ENCODE data around the gene CLIC5.

The CLIC5 gene

GRCh38 chr6:46035242-46035641 lies 19.6 kb upstream of the CLIC5 start:
- DNase-seq (ENCODE audit: low read depth): no peak

GRCh38 chr6:46032110-46032998 lies 16.7 kb upstream of the CLIC5 start:
- no peak for DNase-seq (ENCODE audit: low read depth)

GRCh38 chr6:46029602-46030001 lies 13.9 kb upstream of the CLIC5 start:
- DNase-seq (ENCODE audit: low read depth): no peak

GRCh38 chr6:46026307-46026706 lies 10.6 kb upstream of the CLIC5 start:
- DNase-seq (ENCODE audit: low read depth): no peak

GRCh38 chr6:46025573-46025972 lies 9.9 kb upstream of the CLIC5 start:
- DNase-seq (ENCODE audit: low read depth): no peak

GRCh38 chr6:46024124-46024769 lies 8.6 kb upstream of the CLIC5 start:
- DNase-seq (ENCODE audit: low read depth): no peak

GRCh38 chr6:46023216-46023915 lies 7.7 kb upstream of the CLIC5 start:
- DNase-seq (ENCODE audit: low read depth): no peak

- no peak for DNase-seq (ENCODE audit: low read depth)
Observed at GRCh38 chr6:46022106-46022948, 6.7 kb upstream of the CLIC5 start.

GRCh38 chr6:46017726-46018125 lies 2.1 kb upstream of the CLIC5 start:
- DNase-seq (ENCODE audit: low read depth): no peak

GRCh38 chr6:46016063-46016608 lies 476 bp upstream of the CLIC5 start:
- DNase-seq (ENCODE audit: low read depth): no peak

GRCh38 chr6:46014511-46015118 lies 1.0 kb downstream of the CLIC5 start:
- no peak for DNase-seq (ENCODE audit: low read depth)

GRCh38 chr6:46014046-46014445 lies 1.6 kb downstream of the CLIC5 start:
- no peak for DNase-seq (ENCODE audit: low read depth)

- DNase-seq (ENCODE audit: low read depth): no peak
Observed at GRCh38 chr6:46013639-46014038, 2.0 kb downstream of the CLIC5 start.

GRCh38 chr6:46012834-46013233 lies 2.8 kb downstream of the CLIC5 start:
- no peak for DNase-seq (ENCODE audit: low read depth)

GRCh38 chr6:46011188-46012085 lies 4.2 kb downstream of the CLIC5 start:
- peak; percentile 37 for DNase-seq (ENCODE audit: low read depth)

GRCh38 chr6:46010771-46011170 lies 4.9 kb downstream of the CLIC5 start:
- DNase-seq (ENCODE audit: low read depth): no peak

GRCh38 chr6:46010270-46010669 lies 5.4 kb downstream of the CLIC5 start:
- DNase-seq (ENCODE audit: low read depth): no peak

- DNase-seq (ENCODE audit: low read depth): no peak
Observed at GRCh38 chr6:46002264-46002663, 13.4 kb downstream of the CLIC5 start.

GRCh38 chr6:46000905-46001304 lies 14.8 kb downstream of the CLIC5 start:
- DNase-seq (ENCODE audit: low read depth): no peak

- DNase-seq (ENCODE audit: low read depth): no peak
Observed at GRCh38 chr6:45998524-45998923, 17.1 kb downstream of the CLIC5 start.

Data from stimulated activated CD4-positive, alpha-beta T cell treated with anti-CD3 and anti-CD28 coated beads, Interleukin-2, amount 100 ng/mL, for 4 hours (primary cell).